LNCaP clone FGC (cell line): Measurements from ENCODE around the gene USP6.
"Not testable (repeated sequence)": the region's sequence is repeated elsewhere in the genome, so short reads cannot be mapped to it uniquely, and the experiment has no call there.

ENCODE experiments used
- DNase-seq: peaks from one replicate; pipeline ENCODE4 v3.0.0-alpha.2; 2011; ENCODE audit warnings: low read depth
- H3K4me3 ChIP-seq: 2 replicates; pipeline ENCODE4 v1.5.1; 2011; ENCODE audit warnings: mild to moderate bottlenecking, low read depth, low read length, control low read depth
- TF ChIP-seq, protein P1 (sequence below): IDR thresholded peaks from 2 replicates; pipeline ENCODE4 v1.5.1; 2012; ENCODE audit warnings: mild to moderate bottlenecking; ENCODE audit not compliant: control insufficient read depth, insufficient read depth; ENCODE audit errors: extremely low read depth

Gene USP6

DNA sequence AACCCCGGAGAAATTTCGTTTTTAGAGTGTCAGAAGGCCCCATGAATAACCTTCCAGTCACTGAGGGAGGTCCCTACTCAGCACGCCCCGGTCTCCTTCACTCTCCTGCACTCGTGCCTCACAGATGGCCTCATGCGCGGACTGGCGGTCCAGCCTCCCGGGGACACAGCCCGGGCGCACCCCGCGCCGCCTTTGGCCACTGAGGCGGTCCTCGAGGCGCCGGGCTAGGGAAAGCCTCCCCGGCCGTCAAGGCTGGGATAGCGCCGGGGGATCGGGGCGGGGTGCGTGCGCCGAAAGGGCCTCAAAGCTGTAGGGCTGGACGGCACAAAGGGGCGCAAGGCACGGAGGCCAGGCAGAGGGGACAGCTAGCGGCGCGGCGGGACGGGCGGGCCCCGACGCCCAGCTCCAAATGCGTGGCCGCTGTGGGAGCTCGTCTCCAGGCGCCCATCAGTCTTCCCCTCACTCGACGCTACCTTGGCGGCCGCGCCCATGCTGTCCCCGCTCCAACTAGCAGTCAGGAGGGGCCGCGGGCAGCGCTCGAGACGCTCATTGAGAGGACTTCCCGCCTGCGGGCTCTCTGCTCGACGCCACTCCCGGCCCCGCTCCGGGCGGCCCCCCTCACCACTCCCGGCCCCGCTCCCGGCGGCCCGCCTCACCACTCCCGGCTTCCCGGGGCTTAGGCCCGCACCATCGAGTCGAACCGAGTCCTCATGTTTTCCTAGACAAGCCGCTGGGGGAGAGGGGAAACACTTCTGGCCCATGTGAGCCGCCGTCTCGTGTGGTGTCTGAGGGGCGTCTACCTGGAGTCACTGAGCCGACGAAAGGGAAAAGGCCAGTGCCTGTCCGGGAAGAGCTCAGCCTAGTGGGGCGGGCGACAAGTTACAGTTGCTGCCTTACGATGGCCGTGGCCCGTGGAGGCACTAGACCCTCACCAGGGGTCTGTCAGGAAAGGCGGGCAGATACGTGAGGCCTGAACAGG lies at the start of gene USP6:
TSS of gene USP6 (plus strand) at position 360 of the 979 bp plus-strand sequence. CDS start 14,336 bp downstream, outside the sequence.
- no peak within 1 kb of the TSS for H3K4me3 ChIP-seq
- DNase-seq, result no peak
- TF ChIP-seq, protein P1, sequence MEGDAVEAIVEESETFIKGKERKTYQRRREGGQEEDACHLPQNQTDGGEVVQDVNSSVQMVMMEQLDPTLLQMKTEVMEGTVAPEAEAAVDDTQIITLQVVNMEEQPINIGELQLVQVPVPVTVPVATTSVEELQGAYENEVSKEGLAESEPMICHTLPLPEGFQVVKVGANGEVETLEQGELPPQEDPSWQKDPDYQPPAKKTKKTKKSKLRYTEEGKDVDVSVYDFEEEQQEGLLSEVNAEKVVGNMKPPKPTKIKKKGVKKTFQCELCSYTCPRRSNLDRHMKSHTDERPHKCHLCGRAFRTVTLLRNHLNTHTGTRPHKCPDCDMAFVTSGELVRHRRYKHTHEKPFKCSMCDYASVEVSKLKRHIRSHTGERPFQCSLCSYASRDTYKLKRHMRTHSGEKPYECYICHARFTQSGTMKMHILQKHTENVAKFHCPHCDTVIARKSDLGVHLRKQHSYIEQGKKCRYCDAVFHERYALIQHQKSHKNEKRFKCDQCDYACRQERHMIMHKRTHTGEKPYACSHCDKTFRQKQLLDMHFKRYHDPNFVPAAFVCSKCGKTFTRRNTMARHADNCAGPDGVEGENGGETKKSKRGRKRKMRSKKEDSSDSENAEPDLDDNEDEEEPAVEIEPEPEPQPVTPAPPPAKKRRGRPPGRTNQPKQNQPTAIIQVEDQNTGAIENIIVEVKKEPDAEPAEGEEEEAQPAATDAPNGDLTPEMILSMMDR, result no peak

DNA sequence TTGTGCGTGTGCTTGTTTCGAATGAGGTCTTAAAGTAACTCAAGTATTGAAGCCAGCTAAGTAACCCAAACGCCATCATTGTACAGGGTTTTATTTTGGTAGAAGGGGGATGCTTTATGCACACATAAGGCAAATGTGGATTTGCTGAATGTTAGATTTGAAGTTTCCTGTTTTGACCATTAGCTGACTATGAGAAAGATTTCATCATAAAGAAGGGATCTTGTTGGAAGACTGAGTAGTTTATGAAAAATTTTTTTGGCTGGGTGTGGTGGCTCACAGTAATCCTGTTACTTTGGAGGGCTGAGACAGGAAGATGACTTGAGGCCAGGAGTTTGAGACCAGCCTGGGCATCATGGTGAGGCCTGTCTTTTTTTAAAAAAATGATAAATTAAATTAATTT lies 47.6 kb upstream of the USP6 start:
- DNase-seq, result no peak
- no peak overlapping the region for H3K4me3 ChIP-seq
- TF ChIP-seq, protein P1, result no peak

DNA sequence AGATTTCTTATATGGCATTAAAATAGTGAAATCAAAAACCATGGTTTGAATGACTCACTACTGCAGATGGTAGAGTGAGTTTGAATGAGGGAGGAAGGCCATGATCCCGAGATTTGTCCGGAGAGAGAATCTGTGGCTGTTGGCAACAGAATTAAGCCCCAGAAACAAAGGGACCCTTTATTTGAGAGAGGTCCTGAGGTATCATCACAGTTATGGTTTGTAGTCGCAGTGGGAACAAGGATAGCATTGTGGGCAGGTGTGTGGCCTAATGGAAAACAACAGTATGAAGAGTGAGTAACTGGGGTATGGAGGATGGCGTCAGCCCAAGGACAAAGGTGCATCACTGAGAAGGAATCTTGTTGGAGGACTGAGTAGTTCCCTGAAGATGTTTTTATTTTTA lies 46.1 kb upstream of the USP6 start:
- no peak overlapping the region for H3K4me3 ChIP-seq
- TF ChIP-seq, protein P1, result no peak
- no peak for DNase-seq

DNA sequence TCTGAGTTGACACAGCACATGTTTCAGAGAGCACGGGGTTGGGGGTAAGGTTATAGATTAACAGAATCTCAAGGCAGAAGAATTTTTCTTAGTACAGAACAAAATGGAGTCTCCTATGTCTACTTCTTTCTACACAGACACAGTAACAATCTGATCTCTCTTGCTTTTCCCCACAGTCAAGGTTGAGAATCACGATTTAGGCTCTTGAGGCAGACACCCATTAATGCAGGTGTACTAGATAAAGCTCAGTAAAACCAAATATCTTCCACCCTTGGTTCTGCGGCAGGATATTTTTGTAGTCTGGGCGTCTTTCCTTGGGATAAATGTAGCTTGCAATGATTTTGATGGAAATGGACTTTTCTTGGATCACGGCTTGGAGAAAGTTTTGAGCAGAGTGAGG lies 40.4 kb upstream of the USP6 start:
- not testable (repeated sequence) for DNase-seq, H3K4me3 ChIP-seq

DNA sequence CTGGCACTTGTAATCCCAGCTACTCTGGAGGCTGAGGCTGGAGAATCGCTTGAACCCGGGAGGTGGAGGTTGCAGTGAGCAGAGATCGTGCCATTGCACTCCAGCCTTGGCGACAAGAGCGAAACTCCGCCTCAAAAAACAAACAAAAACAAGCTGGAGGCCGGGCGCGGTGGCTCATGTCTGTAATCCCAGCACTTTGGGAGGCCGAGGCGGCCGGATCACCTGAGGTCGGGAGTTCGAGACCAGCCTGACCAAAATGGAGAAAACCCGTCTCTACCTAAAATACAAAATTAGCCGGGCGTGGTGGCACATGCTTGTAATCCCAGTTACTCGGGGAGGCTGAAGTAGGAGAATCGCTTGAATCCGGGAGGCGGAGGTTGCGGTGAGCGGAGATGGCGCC lies 38.6 kb upstream of the USP6 start:
- DNase-seq, H3K4me3 ChIP-seq: not testable (repeated sequence)

DNA sequence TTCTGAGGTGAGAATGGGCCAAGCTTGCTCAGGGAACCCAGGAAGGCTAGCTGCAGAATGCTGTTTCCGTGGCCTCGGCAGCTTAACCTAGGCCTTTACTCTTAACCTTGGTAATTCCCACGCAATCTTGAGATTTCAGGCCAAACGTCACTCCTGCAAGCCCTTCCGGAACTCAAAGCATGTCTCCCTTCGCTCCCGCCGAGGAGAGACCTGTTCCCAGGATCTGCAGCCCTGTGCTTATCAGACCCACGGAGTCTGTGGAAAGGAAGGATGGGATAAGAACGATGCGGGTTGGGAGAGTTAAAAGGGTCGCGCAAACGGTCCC lies 38.1 kb upstream of the USP6 start:
- TF ChIP-seq, protein P1, result no peak
- no peak overlapping the region for H3K4me3 ChIP-seq
- no peak for DNase-seq

DNA sequence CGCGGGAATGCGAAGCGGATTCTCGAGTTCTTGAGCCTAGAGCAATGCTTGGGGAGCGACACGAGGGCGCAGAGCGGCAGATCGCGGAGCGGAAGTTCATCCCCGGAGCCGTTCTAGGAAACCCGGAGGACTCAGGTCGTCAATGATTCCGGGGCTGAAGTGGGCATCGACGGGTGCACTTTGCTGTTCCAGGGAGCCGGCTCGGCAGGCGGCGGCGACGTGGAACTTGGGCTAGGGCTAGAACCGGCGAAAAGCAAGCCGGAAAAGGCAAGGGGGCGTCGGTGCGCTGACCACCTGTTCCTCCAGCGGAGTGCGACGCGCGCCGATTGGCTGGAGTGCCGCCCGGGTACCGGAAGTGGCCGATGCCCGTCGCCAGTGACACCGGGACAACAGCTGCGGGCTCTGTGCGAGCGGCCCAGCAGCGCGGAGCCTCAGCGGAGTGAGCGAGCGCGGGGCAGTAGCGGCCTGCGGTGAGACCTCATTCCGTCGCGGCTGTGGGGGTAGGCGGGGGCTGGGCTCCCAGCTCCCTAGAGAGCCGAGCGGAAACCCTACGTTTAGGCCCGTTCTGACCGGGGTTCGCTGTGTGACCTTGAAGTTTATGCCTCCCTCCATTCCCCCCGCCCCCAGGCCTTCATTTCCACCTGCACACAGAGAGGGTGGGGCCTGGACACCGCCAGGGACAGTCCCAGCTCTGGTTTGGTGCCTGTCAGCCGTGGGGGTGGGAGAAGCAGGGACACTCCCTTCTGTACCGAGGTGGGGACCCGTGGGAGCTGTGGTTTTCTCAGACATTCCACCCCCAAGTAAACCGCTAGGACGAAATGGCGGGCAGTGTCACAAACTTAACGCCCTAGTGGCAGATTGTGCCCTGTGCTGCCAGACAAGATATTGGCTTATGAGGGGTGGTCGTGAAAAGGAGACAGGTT lies 37.5 kb upstream of the USP6 start, which contains the start of gene ZFP3:
TSS of gene ZFP3 (plus strand) at position 362 of the 923 bp plus-strand sequence. CDS start 13,038 bp downstream, outside the sequence.
- TF ChIP-seq, protein P1, result no peak
- no peak within 1 kb of the TSS for H3K4me3 ChIP-seq
- DNase-seq, result no peak
